Endothelial cell of umbilical vein (primary cell): ENCODE measurements around the gene PITPNB. TPM values are rescaled to one million over a fixed set of nuclear protein-coding genes. Genes with fewer than 3 reads are reported as not detected.

Experiments
- BruUV-seq: library from RNA; stranded (reverse); fragments of 400-500 nt; replicated peaks from 2 replicates; lab custom pipeline; 2021; lab: Mats Ljungman, UMichigan
- CTCF ChIA-PET: fragments of 300-600, 350-600 bp; sonication (Branson Sonifier 250); formaldehyde crosslinking; loops from one replicate; lab custom pipeline; 2021; ENCODE audit warnings: antibody characterized with exemption, inconsistent platforms; lab: Charles Lee
- POLR2A ChIA-PET: fragments of 300-600, 350-600 bp; sonication (Branson Sonifier 250); formaldehyde crosslinking; loops from one replicate; lab custom pipeline; 2021; ENCODE audit warnings: antibody characterized with exemption, inconsistent platforms; lab: Charles Lee
- DNase-seq: peaks from one replicate; pipeline ENCODE4 v3.0.0-alpha.2; 2011; ENCODE audit warnings: low read depth, low spot score
- FAIRE-seq: peaks from 2 replicates; lab custom pipeline; 2011; peaks lifted over from hg19 to GRCh38; lab: Jason Lieb, UNC
- H2AFZ ChIP-seq: 2 replicates; pipeline ENCODE4 v1.6.0; 2012; ENCODE audit warnings: low read depth, low read length, control low read depth, inconsistent platforms
- H3K27ac ChIP-seq: 2 replicates; pipeline ENCODE4 v1.5.1; 2011; ENCODE audit warnings: low read depth, mild to moderate bottlenecking, control low read depth, low read length, moderate library complexity; ENCODE audit not compliant: insufficient read depth
- H3K27me3 ChIP-seq, 2 experiments: 2 replicates each; pipeline versions ENCODE4 v1.6.0 to v1.6.1; 2011; ENCODE audit warnings: low read length in 2 of 2, mixed read lengths in 1 of 2; ENCODE audit not compliant: control insufficient read depth in 2 of 2, insufficient read depth in 2 of 2
- H3K36me3 ChIP-seq, 2 experiments: 2 replicates in 1 of 2; 3 replicates in 1 of 2; pipeline ENCODE4 v1.5.1; 2011; ENCODE audit warnings: low read length in 2 of 2, mild to moderate bottlenecking in 1 of 2, moderate library complexity in 1 of 2; ENCODE audit not compliant: control insufficient read depth in 2 of 2, insufficient read depth in 2 of 2; ENCODE audit errors: extremely low read depth in 1 of 2
- H3K4me1 ChIP-seq: 3 replicates; pipeline ENCODE4 v1.5.1; 2011; ENCODE audit warnings: mild to moderate bottlenecking, low read length; ENCODE audit not compliant: control insufficient read depth, insufficient read depth; ENCODE audit errors: extremely low read depth
- H3K4me2 ChIP-seq: 2 replicates; pipeline ENCODE4 v1.6.1; 2011; ENCODE audit warnings: low read length, control low read depth, mixed read lengths; ENCODE audit not compliant: insufficient read depth
- H3K4me3 ChIP-seq, 3 experiments: fragments of 200-600 bp in 1 of 3; sonication (generic), shearing (Covaris generic) in 1 of 3; replicated peaks in 1 of 3; 2 replicates each; pipeline ENCODE4 v1.5.1; 2011 to 2016; ENCODE audit warnings: control low read depth in 3 of 3, low read length in 3 of 3, mild to moderate bottlenecking in 2 of 3, inconsistent platforms in 1 of 3, low read depth in 1 of 3, moderate library complexity in 1 of 3; ENCODE audit not compliant: insufficient read depth in 1 of 3
- H3K79me2 ChIP-seq: 2 replicates; pipeline ENCODE4 v1.6.0; 2012; ENCODE audit warnings: low read length, inconsistent platforms; ENCODE audit not compliant: control insufficient read depth, insufficient read depth
- H3K9ac ChIP-seq: replicated peaks from 2 replicates; pipeline ENCODE3; 2011; ENCODE audit warnings: low read length, control low read depth; ENCODE audit not compliant: insufficient read depth; ENCODE audit errors: extremely low read depth
- H3K9me1 ChIP-seq: replicated peaks from 3 replicates; pipeline ENCODE4 v1.6.0; 2011; ENCODE audit warnings: mild to moderate bottlenecking, low read length; ENCODE audit not compliant: control insufficient read depth, insufficient read depth; ENCODE audit errors: extremely low read depth
- H3K9me3 ChIP-seq: replicated peaks from 2 replicates; pipeline ENCODE4 v1.5.1; 2012; ENCODE audit warnings: low read length, inconsistent platforms; ENCODE audit not compliant: control insufficient read depth, insufficient read depth
- H4K20me1 ChIP-seq: replicated peaks from 2 replicates; pipeline ENCODE3; 2011; ENCODE audit warnings: mild to moderate bottlenecking, low read length; ENCODE audit not compliant: control insufficient read depth, insufficient read depth; ENCODE audit errors: extremely low read depth
- CTCF ChIP-seq, 2 donors: IDR thresholded peaks; 1 replicate in 1 of 2; 2 replicates in 1 of 2; pipeline ENCODE4 v1.5.1; 2011; ENCODE audit warnings: low read length in 2 of 2, mild to moderate bottlenecking in 2 of 2, moderate library complexity in 2 of 2, control low read depth in 1 of 2, inconsistent platforms in 1 of 2, low read depth in 1 of 2; ENCODE audit not compliant: insufficient read depth in 1 of 2; ENCODE audit errors: extremely low read depth in 1 of 2
- EZH2 ChIP-seq: IDR thresholded peaks from 2 replicates; pipeline ENCODE4 v1.6.1; 2012; ENCODE audit warnings: borderline replicate concordance, low read depth, mild to moderate bottlenecking, moderate library complexity, low read length, inconsistent platforms; ENCODE audit not compliant: severe bottlenecking
- FOS ChIP-seq: IDR thresholded peaks from 2 replicates; pipeline ENCODE4 v1.6.1; 2011; ENCODE audit warnings: mild to moderate bottlenecking, low read length, moderate library complexity, borderline replicate concordance; ENCODE audit not compliant: insufficient read depth
- GATA2 ChIP-seq: IDR thresholded peaks from 2 replicates; pipeline ENCODE4 v1.7.0; 2011; ENCODE audit warnings: low read depth, mild to moderate bottlenecking, moderate library complexity, mixed read lengths, low read length; ENCODE audit not compliant: insufficient read length, insufficient read depth
- JUN ChIP-seq: IDR thresholded peaks from 2 replicates; pipeline ENCODE4 v1.6.1; 2011; ENCODE audit warnings: borderline replicate concordance, low read depth; ENCODE audit not compliant: insufficient read length, insufficient read depth
- MAX ChIP-seq: IDR thresholded peaks from 2 replicates; pipeline ENCODE4 v1.6.1; 2011; ENCODE audit not compliant: insufficient read depth, insufficient read length
- MYC ChIP-seq: IDR thresholded peaks from one replicate; pipeline ENCODE4 v1.6.1; 2011; ENCODE audit warnings: mild to moderate bottlenecking, low read depth, low read length
- POLR2A ChIP-seq: IDR thresholded peaks from 2 replicates; pipeline ENCODE4 v1.6.1; 2012; ENCODE audit warnings: low read depth, mild to moderate bottlenecking, control low read depth, low read length
- POLR2AphosphoS5 ChIP-seq: IDR thresholded peaks from 2 replicates; pipeline ENCODE4 v1.6.1; 2012; ENCODE audit warnings: low read depth, mild to moderate bottlenecking, control low read depth, low read length, moderate library complexity; ENCODE audit not compliant: insufficient read depth
- dilution Hi-C: fragments of 300-500 bp; cut with MboI; formaldehyde crosslinking; loops from one replicate; pipeline ENCODE4 v1.15.0; 2019; ENCODE audit warnings: low sequenced_read_pairs; ENCODE audit not compliant: extremely low pct_ligation_motif_present
- intact Hi-C: fragments of 100-400 bp; cut with micrococcal nuclease; formaldehyde crosslinking; loops from one replicate; pipeline ENCODE4 v1.10.0; 2022
- polyA plus RNA-seq, 4 experiments: library from polyadenylated mRNA; depleted of rRNA in 3 of 4; stranded (reverse) in 3 of 4; unstranded in 1 of 4; fragments of >200 nt; gene quantifications; 2 replicates each; pipeline versions ENCODE4 v1.2.1 to v1.2.3, GENCODE V29; 2011 to 2012; ENCODE audit warnings: missing spikeins in 1 of 4
- total RNA-seq: library from RNA; stranded (reverse); gene quantifications from 2 replicates; pipeline ENCODE4 v1.2.3, GENCODE V29; 2021

Gene PITPNB
- total and polyA plus RNA-seq, 2 donors (not counting 3 experiments of a cell fraction or from before 2014, with no cell fraction given) = 29.7 to 108 TPM

GRCh38 chr22:27966168-27967064, 47.4 kb upstream of the PITPNB start:
- dilution Hi-C loops (no loop called here), intact Hi-C loops (no loop called here)
- H4K20me1 ChIP-seq = no peaks in the 10 kb centered on the region
- no TSS peak for BruUV-seq
- POLR2A ChIA-PET = no interaction called here
- DNase-seq (no peak), FAIRE-seq (no peak)
- no peaks in the 10 kb centered on the region for H3K27me3 ChIP-seq
- H3K27ac ChIP-seq = no peak overlapping the region
- no peak overlapping the region for H3K4me3 ChIP-seq
- no peaks in the 10 kb centered on the region for H3K36me3 ChIP-seq
- H3K79me2 ChIP-seq = no peaks in the 10 kb centered on the region
- no peaks in the 10 kb centered on the region for H3K9me1 ChIP-seq
- H3K4me2 ChIP-seq = no peak overlapping the region
- no peak overlapping the region for H2AFZ ChIP-seq
- peaks cover 3% of the 10 kb centered on the region for H3K4me1 ChIP-seq
- H3K9me3 ChIP-seq = no peaks in the 10 kb centered on the region
- CTCF ChIA-PET = interaction anchor here (0.7 kb wide), 1 partner anchor 15 kb away, joined by 3 read pairs; no protein-coding TSS in a partner anchor
- H3K9ac ChIP-seq = no peak overlapping the region
- TF ChIP-seq MYC (no peak), JUN (no peak), POLR2A (no peak), POLR2AphosphoS5 (no peak), EZH2 (no peak), CTCF (IDR thresholded peaks at IDR 0.05; ENCODE audit: extremely low read depth in 1 of 2, insufficient read depth in 1 of 2, low read depth in 1 of 2, low read length in 2 of 2) (no peak), FOS (no peak), GATA2 (no peak), MAX (no peak)
